GM12878 (cell line): ENCODE data around the gene KCNQ1. TPM values are rescaled to one million over a fixed set of nuclear protein-coding genes. Genes with fewer than 3 reads are reported as not detected.

Experiments
- ATAC-seq: fragments of 200-7000 bp; cut with Tn5 transposase; 3 replicates; pipeline ENCODE4 v1.9.1; 2020; ENCODE audit warnings: mild to moderate bottlenecking, moderate library complexity
- BruUV-seq: library from RNA; stranded (reverse); fragments of 400-500 nt; replicated peaks from 2 replicates; lab custom pipeline; 2021; lab: Mats Ljungman, UMichigan
- CTCF ChIA-PET: fragments of 300-600 bp; sonication (Branson Sonifier 250); formaldehyde crosslinking; extraction: SDS; loops from one replicate; lab custom pipeline; 2021; ENCODE audit warnings: inconsistent platforms; lab: Yijun Ruan, JAX
- POLR2A ChIA-PET: fragments of 350-600 bp; formaldehyde crosslinking; extraction: SDS; loops from one replicate; lab custom pipeline; 2021; ENCODE audit warnings: inconsistent platforms; lab: Charles Lee
- RAD21 ChIA-PET: fragments of 300-600 bp; sonication (Branson Sonifier 250); formaldehyde crosslinking; loops from one replicate; lab custom pipeline; 2023; ENCODE audit warnings: antibody characterized with exemption; ENCODE audit not compliant: unreplicated experiment; lab: Charles Lee
- SMC1A ChIA-PET: fragments of 300-600 bp; sonication (Branson Sonifier 250); formaldehyde crosslinking; loops from one replicate; lab custom pipeline; 2023; ENCODE audit not compliant: unreplicated experiment, uncharacterized antibody; lab: Charles Lee
- DNase-seq: peaks from one replicate; pipeline ENCODE4 v3.0.0-alpha.2; 2011; ENCODE audit warnings: low read depth, low spot score
- FAIRE-seq: peaks from 3 replicates; lab custom pipeline; 2011; peaks lifted over from hg19 to GRCh38; lab: Jason Lieb, UNC
- H2AFZ ChIP-seq: 2 replicates; pipeline ENCODE4 v1.6.0; 2011; ENCODE audit warnings: low read depth, low read length, control low read depth; ENCODE audit not compliant: control insufficient read depth
- H3K27ac ChIP-seq: 2 replicates; pipeline ENCODE4 v1.5.1; 2011; ENCODE audit warnings: control low read depth; ENCODE audit not compliant: control insufficient read depth, insufficient read depth
- H3K27me3 ChIP-seq, 2 experiments: replicated peaks in 1 of 2; 2 replicates each; pipeline versions ENCODE4 v1.6.0 to v1.6.1; 2011; ENCODE audit warnings: low read length in 1 of 2; ENCODE audit not compliant: control insufficient read depth in 2 of 2, insufficient read depth in 2 of 2
- H3K36me3 ChIP-seq, 2 experiments: 2 replicates each; pipeline ENCODE4 v1.5.1; 2011; ENCODE audit warnings: low read length in 1 of 2; ENCODE audit not compliant: control insufficient read depth in 2 of 2, insufficient read depth in 2 of 2
- H3K4me1 ChIP-seq: 2 replicates; pipeline ENCODE4 v1.6.1; 2011; ENCODE audit warnings: mild to moderate bottlenecking, low read length, moderate library complexity, mixed read lengths; ENCODE audit not compliant: control insufficient read depth, insufficient read depth
- H3K4me2 ChIP-seq: 2 replicates; pipeline ENCODE4 v1.6.0; 2011; ENCODE audit warnings: control low read depth; ENCODE audit not compliant: control insufficient read depth, insufficient read depth
- H3K4me3 ChIP-seq: fragments of 200-600 bp; sonication (generic); 2 replicates; pipeline ENCODE4 v1.5.1; 2016
- H3K79me2 ChIP-seq: 2 replicates; pipeline ENCODE4 v1.6.0; 2011; ENCODE audit warnings: low read length; ENCODE audit not compliant: control insufficient read depth, insufficient read depth
- H3K9ac ChIP-seq: 2 replicates; pipeline ENCODE4 v1.8.0; 2011; ENCODE audit warnings: low read length, control low read depth, mixed read lengths; ENCODE audit not compliant: control insufficient read depth, insufficient read depth
- H3K9me3 ChIP-seq: replicated peaks from 3 replicates; pipeline ENCODE4 v1.5.1; 2011; ENCODE audit warnings: mild to moderate bottlenecking, low read length; ENCODE audit not compliant: control insufficient read depth, insufficient read depth
- H4K20me1 ChIP-seq: 2 replicates; pipeline ENCODE4 v1.6.0; 2011; ENCODE audit not compliant: control insufficient read depth, insufficient read depth
- ATF3 ChIP-seq: IDR thresholded peaks from 2 replicates; pipeline ENCODE4 v1.6.1; 2011; ENCODE audit warnings: low read depth, mild to moderate bottlenecking, low read length, moderate library complexity, borderline replicate concordance; ENCODE audit errors: extremely low read depth
- BCLAF1 ChIP-seq: fragments of 450-650 bp; IDR thresholded peaks from 2 replicates; pipeline ENCODE4 v1.6.1; 2017; ENCODE audit warnings: antibody characterized with exemption, mild to moderate bottlenecking, moderate library complexity
- CREB1 ChIP-seq: IDR thresholded peaks from 2 replicates; pipeline ENCODE4 v1.6.1; 2012; ENCODE audit warnings: low read depth, mild to moderate bottlenecking, inconsistent platforms
- E4F1 ChIP-seq: fragments of 450-650 bp; IDR thresholded peaks from 2 replicates; pipeline ENCODE4 v1.6.1; 2018; ENCODE audit warnings: borderline replicate concordance, mild to moderate bottlenecking; ENCODE audit not compliant: partially characterized antibody
- GABPA ChIP-seq: IDR thresholded peaks from 2 replicates; pipeline ENCODE4 v1.6.1; 2014; ENCODE audit warnings: antibody characterized with exemption, low read depth, mild to moderate bottlenecking, inconsistent platforms
- HDAC2 ChIP-seq: fragments of 200-600 bp; sonication (generic); IDR thresholded peaks from 2 replicates; pipeline ENCODE4 v1.6.1; 2017
- HDAC6 ChIP-seq: fragments of 200-600 bp; sonication (generic); IDR thresholded peaks from one replicate; pipeline ENCODE4 v1.8.0; 2017; ENCODE audit warnings: antibody characterized with exemption; ENCODE audit not compliant: unreplicated experiment
- IRF4 ChIP-seq: IDR thresholded peaks from 2 replicates; pipeline ENCODE4 v1.6.1; 2011; ENCODE audit warnings: low read depth, low read length
- JUND ChIP-seq: IDR thresholded peaks from 2 replicates; pipeline ENCODE4 v1.6.1; 2012; ENCODE audit warnings: low read depth, mild to moderate bottlenecking, low read length, improper control_type of control experiment, moderate library complexity
- MXI1 ChIP-seq: fragments of 150-350 bp; IDR thresholded peaks from 2 replicates; pipeline ENCODE4 v1.6.1; 2011; ENCODE audit warnings: low read depth, mild to moderate bottlenecking, inconsistent platforms, low read length, improper control_type of control experiment
- POLR2AphosphoS2 ChIP-seq: IDR thresholded peaks from 2 replicates; pipeline ENCODE4 v1.6.1; 2011; ENCODE audit warnings: low read depth, mild to moderate bottlenecking, low read length, improper control_type of control experiment, moderate library complexity
- RCOR1 ChIP-seq: conservative IDR thresholded peaks from 2 replicates; pipeline ENCODE4 v1.6.1; 2012; ENCODE audit warnings: low read depth, low read length, improper control_type of control experiment
- SIX5 ChIP-seq: IDR thresholded peaks from 2 replicates; pipeline ENCODE4 v1.6.1; 2011; ENCODE audit warnings: mild to moderate bottlenecking, low read depth, low read length, moderate library complexity; ENCODE audit not compliant: severe bottlenecking
- SKIL ChIP-seq: fragments of 450-650 bp; IDR thresholded peaks from 2 replicates; pipeline ENCODE4 v1.6.1; 2017; ENCODE audit warnings: mild to moderate bottlenecking, low read depth, inconsistent platforms; ENCODE audit not compliant: poor library complexity, severe bottlenecking
- SREBF2 ChIP-seq: IDR thresholded peaks from 2 replicates; pipeline ENCODE4 v1.6.1; 2012; ENCODE audit warnings: mild to moderate bottlenecking, low read length
- TBL1XR1 ChIP-seq: IDR thresholded peaks from 2 replicates; pipeline ENCODE4 v1.6.1; 2012; ENCODE audit warnings: low read depth, low read length, improper control_type of control experiment
- TCF7 ChIP-seq: IDR thresholded peaks from 2 replicates; pipeline ENCODE4 v1.6.1; 2014; ENCODE audit warnings: antibody characterized with exemption, borderline replicate concordance
- WGBS: methylation state at CpG from one replicate; pipeline ENCODE4 v1.1.6; 2016; ENCODE audit warnings: low lambda C conversion rate; ENCODE audit not compliant: insufficient replicate concordance, insufficient coverage; ENCODE audit errors: missing lambda C conversion rate; 5-methylcytosine and 5-hydroxymethylcytosine counted together
- in situ Hi-C: fragments of 300-500 bp; cut with MboI; formaldehyde crosslinking; loops from 9 replicates; pipeline ENCODE4 v1.14.3; 2018; ENCODE audit warnings: mixed read lengths
- intact Hi-C: fragments of 100-400 bp; cut with micrococcal nuclease; formaldehyde crosslinking; loops from one replicate; pipeline ENCODE4 v1.14.2; 2022; ENCODE audit not compliant: unreplicated experiment
- polyA plus RNA-seq, 11 experiments: library from polyadenylated mRNA; depleted of rRNA in 4 of 11; unstranded in 6 of 11; stranded (reverse) in 5 of 11; fragments of >200 nt; fragmentation: Nextera tagmentation in 4 of 11; fragmentation: Illumina TruSeq in 1 of 11; extraction: Ambion mirVana in 4 of 11; extraction: Trizol in 1 of 11; gene quantifications; 1 replicate in 1 of 11; 2 replicates in 10 of 11; pipeline versions ENCODE4 v1.2.1 to v1.2.3, GENCODE V29; 2011 to 2016; ENCODE audit warnings: inconsistent platforms in 2 of 11, missing spikeins in 2 of 11, low read depth in 1 of 11
- total RNA-seq, 4 experiments: library from RNA; depleted of rRNA in 3 of 4; stranded (reverse); fragments of >200 nt in 3 of 4; fragmentation: Illumina TruSeq in 1 of 4; extraction: Trizol in 1 of 4; gene quantifications; 2 replicates each; pipeline versions ENCODE4 v1.2.1 to v1.2.3, GENCODE V29; 2013 to 2021

The KCNQ1 gene
- total and polyA plus RNA-seq, 10 of the 15 experiments (the other 5 are each of a cell fraction or from before 2014, with no cell fraction given): 0.03 to 0.15 (median 0.12) TPM; not detected in 7

- H3K9me3 ChIP-seq: no peaks in the 10 kb centered on the region
- in situ Hi-C loops (no loop called here), intact Hi-C loops (no loop called here)
- H3K4me3 ChIP-seq: no peak overlapping the region
- H3K4me1 ChIP-seq: no peaks in the 10 kb centered on the region
- no peak overlapping the region for H3K9ac ChIP-seq
- WGBS: 33% methylated on average over 20 of the region's 28 CpGs
- H3K4me2 ChIP-seq: no peak overlapping the region
- H4K20me1 ChIP-seq: no peaks in the 10 kb centered on the region
- H3K36me3 ChIP-seq: no peaks in the 10 kb centered on the region
- RAD21 ChIA-PET: no interaction called here
- FAIRE-seq (no peak), DNase-seq (no peak), ATAC-seq (no peak)
- H3K79me2 ChIP-seq: no peaks in the 10 kb centered on the region
- POLR2A ChIA-PET: no interaction called here
- H3K27ac ChIP-seq: no peak overlapping the region
- SMC1A ChIA-PET: no interaction called here
- CTCF ChIA-PET: interaction anchor here (0.6 kb wide), 1 partner anchor 547 kb away, joined by 3 read pairs; no protein-coding TSS in a partner anchor
- H2AFZ ChIP-seq: no peak overlapping the region
- no peaks in the 10 kb centered on the region; a peak in 1 of 4 replicates for H3K27me3 ChIP-seq
- no TSS peak for BruUV-seq
- no peak for TF ChIP-seq POLR2AphosphoS2
- no peak for TF ChIP-seq HDAC6
- TF ChIP-seq JUND: no peak
- no peak for TF ChIP-seq SKIL
- no peak for TF ChIP-seq CREB1
- no peak for TF ChIP-seq MXI1
- TF ChIP-seq ATF3: no peak
- no peak for TF ChIP-seq GABPA
- no peak for TF ChIP-seq TCF7
- no peak for TF ChIP-seq RCOR1
- no peak for TF ChIP-seq E4F1
- no peak for TF ChIP-seq BCLAF1
- no peak for TF ChIP-seq SREBF2
- TF ChIP-seq IRF4: no peak
- TF ChIP-seq TBL1XR1: no peak
- no peak for TF ChIP-seq HDAC2
- no peak for TF ChIP-seq SIX5
These were observed 114.9 kb downstream of the KCNQ1 start for GRCh38 chr11:2559527-2560311.
